ENCODE data around the gene PYGL.
"Not testable (repeated sequence)": the region's sequence is repeated elsewhere in the genome, so short reads cannot be mapped to it uniquely, and the experiment has no call there.

PYGL gene

DNA sequence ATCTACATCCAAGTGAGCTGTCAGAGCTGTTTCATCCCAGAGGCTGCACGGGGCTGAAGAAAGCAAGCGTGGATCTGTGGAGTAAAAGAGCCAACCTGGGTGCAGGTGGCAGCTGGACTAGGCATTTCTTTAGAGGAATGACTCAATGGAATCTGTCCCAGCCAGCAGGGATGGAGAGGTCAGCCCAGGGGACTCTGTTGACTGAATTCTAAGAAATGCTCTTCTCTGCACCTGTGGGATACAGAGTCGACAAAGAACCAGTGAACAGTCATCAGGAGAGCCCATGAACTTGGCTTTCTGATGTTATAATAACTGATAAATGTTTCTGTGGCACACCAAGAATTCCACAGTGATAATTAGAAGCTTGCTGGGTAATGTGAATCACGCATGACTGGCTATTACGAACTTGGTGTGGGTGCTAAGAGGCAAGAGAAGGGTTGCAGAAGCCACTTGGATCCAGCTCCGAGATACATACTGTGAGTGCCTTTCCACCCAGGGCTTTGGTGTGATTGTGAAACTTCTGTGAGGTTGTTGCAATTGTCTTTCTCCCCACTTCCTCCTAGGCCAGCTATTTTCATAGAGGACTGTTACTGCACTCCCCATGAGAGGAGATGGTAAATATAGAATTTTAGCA, 16.2 kb downstream of the PYGL start:
- DNase-seq (ENCODE audit: low read depth, low spot score) = no peak

DNA sequence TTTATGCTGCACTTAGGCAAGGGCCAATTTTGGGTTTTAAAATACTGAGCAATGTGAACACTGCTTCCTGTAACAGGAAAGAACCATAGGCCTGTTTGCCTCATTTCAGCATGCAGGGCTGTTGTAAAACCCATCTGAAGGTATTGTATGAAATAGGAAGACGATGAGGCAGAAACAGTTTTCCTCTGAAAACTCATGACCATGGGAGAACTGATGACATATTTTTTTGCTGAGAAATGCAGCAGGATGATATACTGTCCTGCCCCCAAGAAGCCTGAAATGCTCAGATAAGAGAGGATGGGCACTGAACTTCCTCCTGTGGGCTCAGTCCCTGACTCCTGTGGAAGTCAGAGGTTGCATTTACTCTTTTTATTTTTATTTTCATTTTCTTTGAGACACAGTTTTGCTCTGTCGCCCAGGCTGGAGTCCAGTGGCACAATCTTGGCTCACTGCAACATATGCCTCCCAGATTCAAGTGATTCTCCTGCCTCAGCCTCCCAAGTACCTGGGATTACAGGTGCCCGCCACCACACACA, 17.4 kb downstream of the PYGL start:
- DNase-seq (ENCODE audit: low read depth, low spot score) = no peak

GRCh38 chr14:50924843-50925242, 19.4 kb downstream of the PYGL start:
- no peak for DNase-seq (ENCODE audit: low read depth, low spot score)

DNA sequence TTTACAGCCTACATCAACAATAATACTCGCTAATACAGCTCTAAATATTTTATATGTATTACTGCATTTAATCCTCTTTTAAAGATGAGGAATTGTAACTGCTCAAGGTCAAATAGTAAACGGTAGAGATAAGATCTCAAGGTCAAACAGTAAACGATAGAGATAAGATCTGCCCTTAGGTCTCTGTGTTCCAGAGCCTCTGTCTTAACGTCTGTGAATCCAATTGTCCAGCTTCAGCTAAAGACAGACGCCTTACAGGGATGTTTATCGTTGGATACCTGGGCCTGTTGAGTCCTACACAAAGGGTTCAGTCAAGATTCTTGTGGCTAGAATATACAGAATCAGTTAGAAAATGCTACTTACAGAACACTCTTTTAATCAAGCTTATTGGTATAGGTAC, 20.0 kb downstream of the PYGL start:
- no peak for DNase-seq (ENCODE audit: low read depth, low spot score)

- no peak for DNase-seq (ENCODE audit: low read depth, low spot score)
These were observed 21.5 kb downstream of the PYGL start for GRCh38 chr14:50922803-50923202.

DNA sequence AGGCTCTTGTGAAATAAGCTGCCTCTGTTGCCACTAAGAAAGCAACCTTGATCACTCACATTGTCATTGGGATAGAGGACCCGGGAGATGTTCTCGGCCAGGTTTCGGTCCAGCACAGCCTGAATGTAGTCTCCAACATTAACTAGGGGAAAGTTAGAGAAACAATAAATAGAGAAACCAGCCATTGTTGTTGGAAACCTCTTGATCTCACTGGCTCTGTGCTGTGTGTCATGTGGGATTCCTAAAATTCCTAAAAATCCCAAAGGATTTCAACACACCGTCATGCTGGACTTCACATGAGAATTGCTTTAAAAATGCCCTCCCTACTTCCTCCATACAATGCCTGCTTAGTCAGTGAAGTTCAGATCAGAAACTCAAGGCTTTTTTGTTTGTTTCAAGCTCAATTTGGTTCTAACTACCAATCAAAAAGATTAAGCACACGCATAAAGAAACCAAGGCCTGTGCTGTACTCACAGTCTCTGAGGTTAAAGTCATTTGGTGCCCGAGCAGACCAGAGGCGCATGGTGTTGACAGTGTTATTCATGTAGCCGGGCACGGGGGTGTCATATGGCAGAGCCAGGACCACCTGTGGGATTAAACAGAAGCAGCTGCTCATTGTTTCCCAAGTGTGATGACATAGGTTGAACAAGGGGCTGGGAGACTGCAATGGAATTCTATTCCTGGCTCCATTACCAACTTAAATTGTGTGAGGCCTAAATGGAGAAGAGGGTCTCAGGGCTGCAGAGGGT, 23.6 kb downstream of the PYGL start:
- peak; percentile 57 for DNase-seq (ENCODE audit: low read depth, low spot score)

GRCh38 chr14:50919524-50919923, 24.8 kb downstream of the PYGL start:
- DNase-seq (ENCODE audit: low read depth, low spot score) = not testable (repeated sequence)

DNA sequence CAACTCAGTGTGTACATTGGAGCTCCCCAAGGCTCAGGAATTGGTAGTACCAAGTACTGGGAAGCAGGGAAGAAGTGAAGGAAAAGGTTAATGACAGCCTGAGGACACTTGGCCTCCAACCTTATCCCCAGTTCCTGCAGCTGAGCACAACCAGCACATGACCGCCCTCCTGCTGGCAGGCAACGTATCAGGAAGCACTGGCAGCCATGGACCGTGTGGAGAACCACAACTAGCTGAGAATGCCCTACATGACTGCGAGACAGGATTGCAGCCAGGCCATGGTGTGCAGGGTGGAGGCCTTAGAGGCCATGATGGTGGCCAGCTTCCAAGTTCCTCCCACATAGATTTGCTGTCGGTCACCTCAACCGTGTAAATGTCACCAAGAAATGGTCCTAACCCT, 26.8 kb downstream of the PYGL start:
- no peak for DNase-seq (ENCODE audit: low read depth, low spot score)

DNA sequence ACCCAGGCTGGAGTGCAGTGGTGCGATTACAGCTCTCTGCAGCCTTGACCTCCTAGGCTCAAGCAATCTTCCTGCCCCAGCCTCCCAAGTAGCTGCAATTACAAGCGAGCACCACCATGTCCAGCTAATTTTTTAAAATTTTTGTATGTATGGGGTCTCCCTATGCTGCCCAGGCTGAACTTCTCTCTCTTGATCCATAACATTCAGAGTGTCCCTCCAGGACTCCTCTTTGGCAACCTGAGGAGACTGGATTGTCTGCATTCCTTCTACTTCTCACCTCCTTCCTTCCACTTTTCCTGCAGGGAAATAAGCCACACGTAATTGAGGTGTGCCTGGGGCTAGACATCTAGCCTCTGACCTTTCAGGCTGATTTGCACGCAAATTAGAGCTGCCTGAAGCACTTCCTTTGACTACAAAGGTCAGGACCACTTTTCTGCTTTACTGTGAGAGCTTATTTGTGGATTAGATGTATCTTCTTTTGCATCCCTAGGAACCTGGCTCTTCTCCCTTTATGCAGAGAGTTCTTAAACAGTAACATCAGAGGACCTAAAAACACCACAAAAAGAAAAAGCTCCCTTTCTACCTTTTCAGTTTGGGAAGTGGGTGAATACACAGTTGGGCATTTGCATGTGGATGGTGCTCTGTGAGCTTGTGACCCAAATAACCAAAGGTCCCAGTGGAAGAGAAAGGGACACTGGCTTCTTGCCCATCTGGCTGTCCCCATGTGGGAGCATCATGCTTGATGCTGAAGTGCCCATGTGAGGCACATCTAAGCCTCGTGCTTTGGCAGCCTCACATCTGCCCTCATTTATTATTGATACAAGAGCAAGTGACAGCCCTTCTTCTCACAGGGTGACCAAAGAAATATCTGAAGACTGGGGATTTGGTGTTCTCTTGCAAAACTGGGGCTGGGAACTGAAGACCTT, 33.5 kb downstream of the PYGL start:
- no peak for DNase-seq (ENCODE audit: low read depth, low spot score)

GRCh38 chr14:50906326-50907065, 37.8 kb downstream of the PYGL start:
- DNase-seq (ENCODE audit: low read depth, low spot score) = no peak

DNA sequence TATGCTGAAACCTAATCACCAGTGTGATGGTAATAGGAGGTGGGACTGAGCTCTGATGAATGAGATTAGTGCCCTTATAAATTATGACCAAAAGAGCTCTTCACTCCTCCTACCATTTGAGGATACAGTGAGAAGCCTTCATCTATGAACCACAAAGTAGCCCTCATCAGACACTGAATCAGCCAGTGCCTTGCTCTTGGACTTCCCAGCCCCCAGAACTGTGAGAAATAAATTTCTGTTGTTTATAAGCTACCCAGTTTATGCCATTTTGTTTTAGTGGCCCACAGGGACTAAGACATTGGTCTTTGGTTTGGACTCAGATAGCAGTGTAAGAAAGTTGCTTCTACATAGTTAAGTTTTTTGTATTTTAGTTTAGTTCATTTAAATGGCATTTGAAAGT, 39.6 kb downstream of the PYGL start:
- no peak for DNase-seq (ENCODE audit: low read depth, low spot score)

- no peak for DNase-seq (ENCODE audit: low read depth, low spot score)
These were observed 42.9 kb downstream of the PYGL start for GRCh38 chr14:50901361-50901760.

- no peak for DNase-seq (ENCODE audit: low read depth, low spot score)
These were observed 46.6 kb downstream of the PYGL start for GRCh38 chr14:50897658-50898175.

- DNase-seq (ENCODE audit: low read depth, low spot score) = not testable (repeated sequence)
These were observed 47.3 kb downstream of the PYGL start for GRCh38 chr14:50897005-50897404.

GRCh38 chr14:50896421-50896820, 47.9 kb downstream of the PYGL start:
- DNase-seq (ENCODE audit: low read depth, low spot score) = not testable (repeated sequence)

DNA sequence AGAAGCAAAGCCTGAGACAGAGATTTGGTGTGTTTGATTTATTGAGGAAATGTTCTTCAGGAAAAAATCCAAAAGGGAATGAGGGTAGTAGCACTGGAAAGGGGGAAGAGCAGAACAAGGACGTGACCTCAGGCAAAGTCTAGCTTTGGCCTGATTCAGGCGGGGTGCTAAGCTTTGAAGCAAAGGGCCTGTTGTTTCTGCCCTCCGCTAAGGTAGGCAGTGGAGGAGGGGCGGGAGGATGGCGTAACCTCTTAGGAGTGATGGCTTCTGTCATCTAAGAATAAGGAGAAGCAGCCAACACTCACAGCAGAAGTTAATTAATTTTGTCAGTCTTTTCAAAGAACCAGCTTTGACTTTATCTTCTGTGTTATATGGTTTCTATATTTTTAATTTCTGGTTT, 52.0 kb downstream of the PYGL start:
- DNase-seq (ENCODE audit: low read depth, low spot score) = no peak

- DNase-seq (ENCODE audit: low read depth, low spot score) = no peak
These were observed 56.8 kb downstream of the PYGL start for GRCh38 chr14:50887476-50887875.

DNA sequence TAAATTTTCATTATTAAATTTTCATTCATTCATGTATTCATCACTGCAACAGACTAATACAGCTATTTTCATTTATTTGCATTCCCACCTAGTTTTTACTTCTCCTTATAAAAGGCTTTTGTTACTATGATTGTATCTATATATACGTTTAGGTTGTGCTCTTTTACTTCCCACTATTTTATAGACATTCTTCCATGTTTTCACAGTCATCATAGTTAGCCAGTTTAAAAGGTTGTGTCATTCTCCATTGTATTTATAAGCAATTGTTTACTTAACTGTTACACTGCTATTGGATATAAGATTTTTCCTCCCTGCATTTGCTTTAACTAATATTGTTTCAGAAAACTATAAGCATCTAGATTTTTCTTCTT, 60.5 kb downstream of the PYGL start:
- no peak for DNase-seq (ENCODE audit: low read depth, low spot score)

- no peak for DNase-seq (ENCODE audit: low read depth, low spot score)
These were observed 61.1 kb downstream of the PYGL start for GRCh38 chr14:50882932-50883826.
